Activated T-cell treated with anti-CD3 and anti-CD28 coated beads, Interleukin-2, amount 50 U/mL, for 72 hours (primary cell): ENCODE data around the gene C5AR1. TPM values are rescaled to one million over a fixed set of nuclear protein-coding genes. Genes with fewer than 3 reads are reported as not detected.
A peak's percentile ranks its signal among the peaks of the same experiment; 100 is the strongest.
"Not testable (repeated sequence)": the region's sequence is repeated elsewhere in the genome, so short reads cannot be mapped to it uniquely, and the experiment has no call there.

Source experiments
- ATAC-seq, 2 donors: fragments of 150-1000 bp; cut with Tn5 transposase; replicated peaks in 1 of 2; 2 replicates each; pipeline ENCODE4 v1.10.0; 2021; ENCODE audit warnings: moderate library complexity in 2 of 2, mild to moderate bottlenecking in 1 of 2
- DNase-seq, 2 donors: peaks; one replicate each; pipeline ENCODE4 v3.0.0; 2021 to 2022; ENCODE audit warnings: mixed read lengths in 1 of 2
- H3K27ac Mint-ChIP-seq: one replicate; pipeline ENCODE4 v1.8.0; 2022; ENCODE audit warnings: mild to moderate bottlenecking, moderate library complexity, mixed read lengths
- H3K27me3 Mint-ChIP-seq: one replicate; pipeline ENCODE4 v1.8.0; 2022; ENCODE audit warnings: low read depth, mixed read lengths
- H3K36me3 Mint-ChIP-seq, 2 donors: one replicate each; pipeline ENCODE4 v1.8.0; 2022; ENCODE audit warnings: mixed read lengths in 2 of 2, mild to moderate bottlenecking in 1 of 2; ENCODE audit not compliant: insufficient read depth in 2 of 2
- H3K4me1 Mint-ChIP-seq: one replicate; pipeline ENCODE4 v1.8.0; 2022; ENCODE audit warnings: low read depth, mixed read lengths
- H3K4me3 Mint-ChIP-seq, 2 donors: one replicate each; pipeline ENCODE4 v1.8.0; 2022; ENCODE audit warnings: mild to moderate bottlenecking in 2 of 2, mixed read lengths in 2 of 2, moderate library complexity in 2 of 2
- H3K9me3 Mint-ChIP-seq, 2 donors: one replicate each; pipeline ENCODE4 v1.8.0; 2022; ENCODE audit warnings: mixed read lengths in 2 of 2
- total RNA-seq, 2 donors: library from RNA; stranded (reverse); gene quantifications; one replicate each; pipeline ENCODE4 v1.2.3, GENCODE V29; 2022

Gene C5AR1
- 1 to 10 TPM; 1.8 to 3.0 TPM for total RNA-seq

DNA sequence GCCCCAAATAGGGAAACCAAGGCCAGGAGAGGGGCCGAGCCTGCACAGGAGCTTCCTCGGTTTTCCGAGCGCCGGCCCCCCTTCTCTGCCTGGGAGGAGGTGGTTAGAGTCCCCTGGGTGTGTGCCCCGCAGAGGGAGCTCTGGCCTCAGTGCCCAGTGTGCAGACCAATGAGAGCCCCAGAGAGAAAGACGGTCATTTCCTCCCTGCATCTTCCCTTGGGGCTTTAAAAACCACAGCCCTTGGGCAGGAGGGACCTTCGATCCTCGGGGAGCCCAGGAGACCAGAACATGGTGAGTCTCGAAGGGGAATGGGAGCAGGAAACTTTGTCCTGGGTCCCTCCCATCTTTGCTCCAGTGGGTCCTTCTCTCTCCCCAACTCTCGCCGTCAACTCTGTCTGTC is at the start of gene C5AR1:
C5AR1 (plus strand) TSS at position 254 of the 400 bp plus-strand sequence; CDS start at position 289, 35 bp downstream.
- ATAC-seq, result no peak
- Mint-ChIP-seq H3K9me3 (no peaks in the 10 kb centered on the region), H3K36me3 (no peaks in the 10 kb centered on the region), H3K4me3 (no peak within 1 kb of the TSS), H3K4me1 (peaks cover 6% of the 10 kb centered on the region), H3K27me3 (peaks cover 6% of the 10 kb centered on the region), H3K27ac (no peak within 1 kb of the TSS)
- no peak for DNase-seq

DNA sequence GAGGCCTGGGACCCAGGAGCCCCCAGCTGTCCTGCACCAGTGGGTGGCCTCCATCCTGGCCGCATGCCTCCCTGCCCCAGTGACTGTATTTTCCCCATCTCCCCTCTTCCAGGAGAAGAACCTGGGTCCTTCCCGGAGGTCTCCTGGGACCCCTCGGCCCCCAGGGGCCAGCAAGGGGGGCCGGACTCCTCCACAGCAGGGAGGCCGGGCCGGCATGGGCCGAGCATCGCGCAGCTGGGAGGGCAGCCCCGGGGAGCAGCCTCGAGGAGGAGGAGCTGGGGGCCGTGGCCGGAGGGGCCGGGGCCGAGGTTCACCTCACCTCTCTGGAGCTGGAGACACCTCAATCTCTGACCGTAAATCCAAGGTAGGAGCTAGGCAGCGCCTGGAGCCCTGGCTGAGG is 49.2 kb upstream of the C5AR1 start:
- no peak overlapping the region for H3K4me3 Mint-ChIP-seq
- no peak for DNase-seq
- H3K36me3 Mint-ChIP-seq, result peaks cover 16 to 31% of the 10 kb centered on the region in 2 donors
- H3K9me3 Mint-ChIP-seq, result no peaks in the 10 kb centered on the region
- H3K27ac Mint-ChIP-seq, result no peak overlapping the region
- no peaks in the 10 kb centered on the region for H3K27me3 Mint-ChIP-seq
- no peak for ATAC-seq
- H3K4me1 Mint-ChIP-seq, result peaks cover 46% of the 10 kb centered on the region

DNA sequence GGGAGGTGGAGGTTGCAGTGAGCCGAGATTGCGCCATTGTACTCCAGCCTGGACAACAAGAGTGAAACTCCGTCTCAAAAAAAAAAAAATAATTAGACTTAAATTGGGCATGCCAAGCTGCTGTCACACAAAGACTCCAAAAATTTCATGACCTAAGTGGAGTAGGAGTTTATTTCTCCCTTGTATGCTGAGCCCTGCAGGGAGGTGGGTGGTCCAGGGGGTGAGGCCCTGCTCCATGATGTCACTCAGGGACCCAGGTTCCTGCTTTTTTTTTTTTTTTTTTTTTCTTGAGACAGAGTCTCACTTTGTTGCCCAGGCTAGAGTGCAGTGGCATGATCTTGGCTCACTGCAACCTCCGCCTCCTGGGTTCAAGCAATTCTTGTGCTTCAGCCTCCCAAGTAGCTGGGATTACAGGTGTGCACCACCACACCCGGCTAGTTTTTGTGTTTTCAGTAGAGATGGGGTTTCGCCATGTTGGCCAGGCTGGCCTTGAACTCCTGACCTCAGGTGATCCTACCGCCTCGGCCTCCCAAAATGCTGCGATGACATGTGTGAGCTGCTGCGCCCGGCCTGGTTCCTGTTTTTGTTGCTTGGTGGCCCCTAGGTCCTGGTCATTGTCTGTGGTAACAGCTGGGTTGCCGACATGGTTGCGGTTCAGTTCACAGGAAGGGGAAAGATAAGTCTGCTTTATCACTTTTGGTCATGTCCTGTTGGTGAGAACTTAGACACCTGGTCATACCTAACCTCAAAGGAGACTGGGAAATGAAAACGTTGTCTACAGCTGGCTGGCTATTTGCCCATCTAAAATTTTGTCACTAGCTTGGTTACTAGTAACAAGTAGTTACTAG is 47.5 kb upstream of the C5AR1 start:
- peak overlapping the region; percentile 25 for H3K27ac Mint-ChIP-seq
- H3K36me3 Mint-ChIP-seq, result peaks cover 17 to 37% of the 10 kb centered on the region in 2 donors
- not testable (repeated sequence) for H3K27me3 Mint-ChIP-seq, H3K9me3 Mint-ChIP-seq, DNase-seq, ATAC-seq, H3K4me3 Mint-ChIP-seq
- peaks cover 36% of the 10 kb centered on the region for H3K4me1 Mint-ChIP-seq

DNA sequence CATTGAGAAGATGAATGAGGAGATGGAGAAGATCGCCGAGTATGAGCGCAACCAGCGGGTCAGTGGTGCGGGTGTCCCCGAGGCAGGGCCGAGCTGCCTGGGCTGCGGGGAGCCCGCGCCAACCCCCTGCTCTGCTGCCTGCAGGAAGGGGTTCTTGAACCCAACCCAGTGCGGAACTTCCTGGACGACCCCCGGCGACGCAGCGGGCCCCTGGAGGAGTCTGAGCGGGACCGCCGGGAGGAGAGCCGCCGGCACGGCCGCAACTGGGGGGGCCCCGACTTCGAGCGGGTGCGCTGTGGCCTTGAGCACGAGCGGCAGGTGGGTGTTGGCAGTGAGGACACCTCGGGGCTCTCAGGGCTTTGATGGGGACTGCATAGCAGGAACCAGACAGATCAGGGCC is 45.0 kb upstream of the C5AR1 start:
- Mint-ChIP-seq H3K4me3 (no peak overlapping the region), H3K9me3 (no peaks in the 10 kb centered on the region), H3K27me3 (no peaks in the 10 kb centered on the region), H3K36me3 (peaks cover 10 to 28% of the 10 kb centered on the region in 2 donors), H3K4me1 (peaks cover 11% of the 10 kb centered on the region), H3K27ac (no peak overlapping the region)
- ATAC-seq (no peak), DNase-seq (no peak)

DNA sequence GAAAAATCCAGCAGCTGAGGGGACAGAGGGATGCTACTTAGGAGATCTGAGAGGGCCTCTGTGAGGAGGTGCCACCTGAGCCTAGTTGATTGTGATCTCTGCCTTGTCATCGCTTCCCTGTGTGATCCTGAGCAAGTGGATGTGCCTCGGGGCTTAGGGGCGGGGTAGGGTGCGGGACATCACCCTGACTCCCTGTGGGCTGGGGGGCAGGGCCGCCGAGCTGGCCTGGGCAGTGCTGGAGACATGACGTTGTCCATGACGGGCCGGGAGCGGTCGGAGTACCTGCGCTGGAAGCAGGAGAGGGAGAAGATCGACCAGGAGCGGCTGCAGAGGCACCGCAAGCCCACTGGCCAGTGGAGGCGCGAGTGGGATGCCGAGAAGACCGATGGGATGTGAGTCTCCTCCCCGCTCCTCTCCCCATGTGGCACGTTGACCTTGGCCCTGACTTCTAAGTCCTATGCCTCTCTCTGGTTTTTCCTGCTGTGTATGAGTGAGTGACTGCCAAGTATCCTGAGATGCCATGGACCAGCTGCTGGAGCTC is 43.2 kb upstream of the C5AR1 start:
- DNase-seq (no peak), ATAC-seq (no peak)
- Mint-ChIP-seq H3K4me3 (no peak overlapping the region), H3K9me3 (no peaks in the 10 kb centered on the region), H3K4me1 (peaks cover 6% of the 10 kb centered on the region), H3K36me3 (peaks cover 2 to 20% of the 10 kb centered on the region in 2 donors), H3K27me3 (no peaks in the 10 kb centered on the region), H3K27ac (no peak overlapping the region)

DNA sequence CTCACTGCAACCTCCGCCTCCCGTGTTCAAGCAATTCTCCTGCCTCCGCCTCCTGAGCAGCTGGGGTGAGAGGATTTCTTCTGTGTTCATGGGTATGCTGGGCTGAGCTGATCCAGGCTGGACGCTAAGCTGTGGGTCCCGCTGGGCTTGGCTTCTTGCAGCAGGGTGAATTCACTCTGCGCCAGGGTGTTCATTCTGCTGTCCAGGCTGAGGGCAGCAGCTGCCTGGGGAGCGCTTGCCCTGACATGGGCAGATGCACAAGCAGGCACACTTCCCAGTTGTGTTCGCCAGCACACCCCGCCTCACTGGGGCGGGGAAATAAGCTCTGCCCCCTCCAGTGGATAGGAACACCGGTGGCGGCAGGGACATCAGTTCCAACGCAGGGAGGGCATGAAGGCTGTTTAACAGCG is 42.3 kb upstream of the C5AR1 start:
- H3K4me1 Mint-ChIP-seq, result peaks cover 8% of the 10 kb centered on the region
- H3K36me3 Mint-ChIP-seq, result peaks cover 2 to 18% of the 10 kb centered on the region in 2 donors
- H3K4me3 Mint-ChIP-seq, result no peak overlapping the region
- no peaks in the 10 kb centered on the region for H3K27me3 Mint-ChIP-seq
- ATAC-seq, result no peak
- no peak for DNase-seq
- H3K9me3 Mint-ChIP-seq, result no peaks in the 10 kb centered on the region
- H3K27ac Mint-ChIP-seq, result no peak overlapping the region

DNA sequence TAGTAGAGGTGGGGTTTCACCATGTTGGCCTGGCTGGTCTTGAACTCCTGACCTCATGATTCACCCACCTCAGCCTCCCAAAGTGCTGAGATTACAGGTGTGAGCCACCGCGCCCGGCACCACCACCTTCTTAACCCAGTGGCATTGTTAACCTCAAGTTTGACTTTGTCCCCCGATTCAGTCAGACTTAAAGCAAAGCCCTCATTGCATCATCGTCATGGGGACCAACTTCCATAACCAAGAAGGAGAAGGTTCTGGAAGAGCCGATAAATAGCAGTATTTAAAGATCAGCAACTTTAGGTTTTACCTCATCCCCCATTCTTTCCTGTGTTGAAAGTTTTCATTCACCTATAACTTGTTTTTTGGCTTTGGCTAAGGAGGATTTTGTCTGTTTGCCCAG is 41.6 kb upstream of the C5AR1 start:
- H3K27ac Mint-ChIP-seq, result no peak overlapping the region
- peaks cover 15% of the 10 kb centered on the region for H3K4me1 Mint-ChIP-seq
- ATAC-seq, result no peak
- no peak overlapping the region for H3K4me3 Mint-ChIP-seq
- no peaks in the 10 kb centered on the region for H3K27me3 Mint-ChIP-seq
- H3K9me3 Mint-ChIP-seq, result no peaks in the 10 kb centered on the region
- H3K36me3 Mint-ChIP-seq, result peaks cover 2 to 16% of the 10 kb centered on the region in 2 donors
- no peak for DNase-seq

DNA sequence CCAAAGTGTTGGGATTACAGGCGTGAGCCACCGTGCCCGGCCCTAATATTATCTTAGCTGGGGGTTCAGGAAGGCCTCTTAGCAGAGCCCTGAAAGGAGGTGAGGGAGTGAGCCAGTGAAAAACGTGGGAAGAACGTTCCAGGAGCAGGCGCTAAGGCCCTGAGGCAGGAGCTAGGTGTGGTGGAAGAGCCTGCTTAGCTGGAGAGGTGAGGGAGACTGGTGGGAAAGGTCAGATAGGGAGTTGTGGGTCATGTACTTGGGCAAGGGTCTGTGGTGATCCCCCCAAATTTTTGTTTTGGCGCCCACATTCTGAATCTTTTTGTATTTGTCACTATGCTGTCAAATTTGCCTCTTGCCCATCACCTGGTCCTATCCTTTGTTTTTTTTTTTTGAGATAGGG is 40.1 kb upstream of the C5AR1 start:
- no peak for ATAC-seq
- no peak overlapping the region for H3K27ac Mint-ChIP-seq
- no peak overlapping the region for H3K4me3 Mint-ChIP-seq
- H3K27me3 Mint-ChIP-seq, result no peaks in the 10 kb centered on the region
- peaks cover 15% of the 10 kb centered on the region for H3K4me1 Mint-ChIP-seq
- peaks cover 2 to 13% of the 10 kb centered on the region in 2 donors for H3K36me3 Mint-ChIP-seq
- H3K9me3 Mint-ChIP-seq, result no peaks in the 10 kb centered on the region
- no peak for DNase-seq

DNA sequence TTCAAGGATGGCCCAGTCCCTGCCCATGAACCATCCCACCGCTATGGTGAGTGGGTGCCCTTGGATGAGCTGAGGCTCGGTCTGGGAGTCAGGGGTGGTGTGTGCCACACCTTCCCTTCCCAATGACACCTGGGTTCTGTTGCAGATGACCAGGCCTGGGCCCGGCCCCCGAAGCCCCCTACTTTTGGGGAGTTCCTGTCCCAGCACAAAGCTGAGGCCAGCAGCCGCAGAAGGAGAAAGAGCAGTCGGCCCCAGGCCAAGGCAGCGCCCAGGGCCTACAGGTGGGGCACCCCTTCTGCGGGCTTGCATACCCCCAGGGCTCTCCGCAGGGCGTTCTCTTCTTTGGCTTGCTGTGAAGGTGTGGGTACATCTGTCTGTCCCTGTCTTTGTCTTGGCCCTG is 39.3 kb upstream of the C5AR1 start:
- ATAC-seq (no peak), DNase-seq (no peak)
- Mint-ChIP-seq H3K4me3 (no peak overlapping the region), H3K27ac (no peak overlapping the region), H3K9me3 (no peaks in the 10 kb centered on the region), H3K4me1 (peaks cover 18% of the 10 kb centered on the region), H3K27me3 (no peaks in the 10 kb centered on the region), H3K36me3 (peaks cover 2 to 13% of the 10 kb centered on the region in 2 donors)

DNA sequence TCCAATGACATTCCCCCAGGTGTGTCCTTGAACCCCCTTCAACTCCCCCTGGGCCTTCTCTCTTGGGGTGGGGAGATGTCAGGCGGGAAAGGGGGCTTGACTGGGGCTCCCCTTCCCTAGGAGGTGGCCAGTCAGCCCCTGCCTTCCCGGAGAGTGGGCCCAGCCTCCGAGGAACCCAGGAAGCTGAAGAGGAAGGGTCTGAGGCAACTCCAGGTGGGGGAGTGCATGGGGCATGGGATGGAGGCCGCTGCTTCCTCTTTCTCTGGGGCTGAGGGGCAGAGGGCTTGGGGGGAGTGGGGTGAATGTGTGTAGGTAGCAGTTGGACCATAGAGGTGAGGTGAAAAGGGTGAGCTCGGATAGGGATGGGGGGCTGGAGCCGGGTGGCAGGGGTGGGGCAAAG is 37.7 kb upstream of the C5AR1 start:
- no peaks in the 10 kb centered on the region for H3K27me3 Mint-ChIP-seq
- DNase-seq, result no peak
- peaks cover 5 to 15% of the 10 kb centered on the region in 2 donors for H3K36me3 Mint-ChIP-seq
- peaks cover 23% of the 10 kb centered on the region for H3K4me1 Mint-ChIP-seq
- no peaks in the 10 kb centered on the region for H3K9me3 Mint-ChIP-seq
- peak overlapping the region in 1 of 2 donors; percentile 97 for H3K4me3 Mint-ChIP-seq
- peak overlapping the region; percentile 7 for H3K27ac Mint-ChIP-seq
- no peak for ATAC-seq

DNA sequence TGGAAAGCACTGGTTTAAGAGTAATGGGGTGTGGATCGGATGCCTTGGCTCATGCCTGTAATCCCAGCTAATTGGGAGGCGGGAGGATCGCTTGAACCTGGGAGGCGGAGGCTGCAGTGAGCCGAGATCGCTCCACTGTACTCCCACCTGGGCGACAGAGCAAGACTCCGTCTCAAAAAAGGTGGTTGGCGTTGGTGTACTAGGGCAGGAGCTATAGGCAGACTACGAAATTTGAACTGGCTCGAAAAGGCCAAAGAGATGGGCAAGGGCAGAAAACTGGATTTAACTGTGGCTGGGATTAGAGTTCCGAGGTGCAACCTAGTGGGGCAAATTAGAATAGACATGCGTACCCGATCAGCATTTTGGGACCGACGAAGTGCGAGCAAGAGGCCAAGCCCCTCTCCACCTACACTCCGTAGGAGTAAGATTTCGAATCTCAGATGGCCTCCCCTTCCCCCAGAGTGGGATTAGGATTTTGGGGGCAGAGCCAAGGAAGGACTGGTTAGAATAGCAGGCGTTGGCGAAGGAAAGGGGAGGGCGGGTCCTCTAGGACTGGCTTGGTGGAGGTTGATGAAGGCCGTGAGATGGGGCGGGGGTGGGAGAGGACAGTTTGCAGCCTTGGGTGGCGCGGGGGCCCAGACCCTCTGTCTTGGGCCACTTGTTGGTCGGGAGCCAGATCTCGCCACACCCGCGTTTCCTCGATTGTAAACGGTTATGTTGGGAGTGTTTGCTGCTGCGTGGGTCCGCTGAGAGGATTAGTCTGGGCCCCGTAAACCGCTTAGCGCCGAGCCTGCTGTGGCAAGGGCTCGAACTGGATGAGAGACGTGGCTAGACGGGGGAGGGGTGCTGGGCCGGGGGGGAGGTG is 37.0 kb upstream of the C5AR1 start:
- Mint-ChIP-seq H3K9me3 (no peaks in the 10 kb centered on the region), H3K36me3 (peaks cover 5 to 11% of the 10 kb centered on the region in 2 donors), H3K4me1 (peaks cover 25% of the 10 kb centered on the region), H3K27ac (peak overlapping the region; percentile 7), H3K27me3 (no peaks in the 10 kb centered on the region), H3K4me3 (peak overlapping the region; percentile 97)
- ATAC-seq (no peak), DNase-seq (no peak)

DNA sequence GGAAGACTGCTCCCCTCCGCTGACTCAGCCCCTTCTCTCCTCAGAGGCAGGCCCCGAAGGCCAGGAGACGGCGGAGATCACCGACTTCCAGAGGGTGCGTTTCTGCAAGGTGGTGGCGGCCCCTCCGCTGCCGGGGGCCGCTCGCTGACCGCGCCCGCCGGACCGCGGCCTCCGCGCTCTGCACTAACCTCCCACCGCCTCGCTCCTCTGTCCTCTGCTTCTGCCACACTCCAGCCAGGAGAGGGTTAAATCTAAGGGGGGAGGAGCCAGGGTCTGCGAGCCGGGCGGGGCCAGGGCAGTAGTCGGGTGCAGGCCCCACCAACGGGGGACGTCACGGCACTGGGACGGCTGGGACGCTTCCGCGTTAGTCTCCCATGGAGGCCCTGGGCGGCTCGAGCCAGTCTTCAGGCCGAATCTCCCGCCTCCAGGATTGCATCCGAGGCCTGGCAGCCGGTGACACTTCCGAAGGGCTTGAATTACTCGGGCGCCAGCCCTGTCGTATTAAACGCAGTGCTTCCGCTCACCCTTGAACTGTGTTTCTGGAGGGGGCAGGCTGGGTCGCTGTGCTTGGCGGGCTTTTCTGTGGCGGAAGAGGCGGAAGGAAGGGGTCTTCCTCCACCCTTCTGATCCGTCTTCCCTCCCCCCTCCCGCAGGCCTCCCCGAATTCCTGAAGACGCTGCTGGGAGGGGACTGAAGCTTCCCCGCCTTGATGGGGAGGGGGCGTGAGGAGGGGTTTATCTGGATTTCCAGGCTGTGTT is 36.2 kb upstream of the C5AR1 start:
- peak; percentile 75 to 78 for ATAC-seq
- peak; percentile 91 to 92 for DNase-seq
- Mint-ChIP-seq H3K27ac (peak overlapping the region; percentile 95), H3K36me3 (peaks cover 6 to 11% of the 10 kb centered on the region in 2 donors), H3K9me3 (no peaks in the 10 kb centered on the region), H3K27me3 (no peaks in the 10 kb centered on the region), H3K4me1 (peaks cover 29% of the 10 kb centered on the region), H3K4me3 (peak overlapping the region; percentile 97)
